ENCODE measurements around the gene PFN1.

PFN1 gene

GRCh38 chr17:4895657-4896331, 52.5 kb downstream of the PFN1 start:
- DNase-seq, result no peak
